Loucy (cell line): ENCODE results near the gene KPNB1.
A peak's percentile ranks its signal among the peaks of the same experiment; 100 is the strongest.

ENCODE experiments used
- H2AFZ ChIP-seq: fragments of 200-600 bp; sonication (generic); 2 replicates; pipeline ENCODE4 v1.6.0; 2016; ENCODE audit warnings: antibody characterized with exemption, mild to moderate bottlenecking, low read length, moderate library complexity
- H3F3A ChIP-seq: fragments of 200-600 bp; 2 replicates; pipeline ENCODE4 v1.6.0; 2016; ENCODE audit warnings: antibody characterized with exemption, low read depth, mild to moderate bottlenecking
- H3K27me3 ChIP-seq: fragments of 200-600 bp; sonication (generic); 2 replicates; pipeline ENCODE4 v1.6.1; 2014; ENCODE audit warnings: low read length, mild to moderate bottlenecking; ENCODE audit not compliant: insufficient read depth, poor library complexity, severe bottlenecking
- H3K36me3 ChIP-seq: fragments of 200-600 bp; sonication (generic); 2 replicates; pipeline ENCODE4 v1.6.1; 2016; ENCODE audit warnings: low read length; ENCODE audit not compliant: insufficient read depth
- H3K4me1 ChIP-seq: fragments of 200-600 bp; sonication (generic); 2 replicates; pipeline ENCODE4 v1.5.1; 2014; ENCODE audit warnings: low read length, mild to moderate bottlenecking; ENCODE audit not compliant: insufficient read depth, poor library complexity, severe bottlenecking
- H3K4me2 ChIP-seq: fragments of 200-600 bp; sonication (generic); 2 replicates; pipeline ENCODE4 v1.6.0; 2014; ENCODE audit warnings: antibody characterized with exemption, low read length, low read depth, mild to moderate bottlenecking; ENCODE audit not compliant: poor library complexity, severe bottlenecking
- H3K4me3 ChIP-seq: fragments of 200-600 bp; sonication (generic); 2 replicates; pipeline ENCODE4 v1.5.1; 2014; ENCODE audit warnings: low read length, mild to moderate bottlenecking, mixed read lengths; ENCODE audit not compliant: poor library complexity, severe bottlenecking
- H3K79me2 ChIP-seq: fragments of 200-600 bp; sonication (generic); 2 replicates; pipeline ENCODE4 v1.6.1; 2014; ENCODE audit warnings: low read length; ENCODE audit not compliant: insufficient read depth
- H3K9ac ChIP-seq: fragments of 200-600 bp; sonication (generic); 2 replicates; pipeline ENCODE4 v1.6.0; 2014; ENCODE audit warnings: mild to moderate bottlenecking, low read depth, low read length, moderate library complexity; ENCODE audit not compliant: poor library complexity, severe bottlenecking
- H3K9me2 ChIP-seq: fragments of 200-600 bp; sonication (generic); replicated peaks from 2 replicates; pipeline ENCODE4 v1.6.1; 2016; ENCODE audit warnings: low read depth, low read length, mixed read lengths
- H3K9me3 ChIP-seq: fragments of 200-600 bp; sonication (generic); 2 replicates; pipeline ENCODE4 v1.6.1; 2014; ENCODE audit warnings: mild to moderate bottlenecking, antibody characterized with exemption, low read length, low read depth; ENCODE audit not compliant: insufficient read depth
- H4K20me1 ChIP-seq: fragments of 200-600 bp; sonication (generic); 2 replicates; pipeline ENCODE4 v1.6.0; 2014; ENCODE audit warnings: antibody characterized with exemption, low read length, mild to moderate bottlenecking; ENCODE audit not compliant: insufficient read depth, poor library complexity, severe bottlenecking
- EZH2phosphoT487 ChIP-seq: fragments of 200-600 bp; IDR thresholded peaks from 2 replicates; pipeline ENCODE4 v1.6.1; 2018; ENCODE audit warnings: antibody characterized with exemption, mild to moderate bottlenecking, moderate library complexity, borderline replicate concordance
- TF ChIP-seq, protein P1 (sequence below): fragments of 200-600 bp; sonication (generic); conservative IDR thresholded peaks from 2 replicates; pipeline ENCODE4 v1.5.1; 2014; ENCODE audit warnings: mild to moderate bottlenecking, antibody characterized with exemption, low read length

The KPNB1 gene

DNA sequence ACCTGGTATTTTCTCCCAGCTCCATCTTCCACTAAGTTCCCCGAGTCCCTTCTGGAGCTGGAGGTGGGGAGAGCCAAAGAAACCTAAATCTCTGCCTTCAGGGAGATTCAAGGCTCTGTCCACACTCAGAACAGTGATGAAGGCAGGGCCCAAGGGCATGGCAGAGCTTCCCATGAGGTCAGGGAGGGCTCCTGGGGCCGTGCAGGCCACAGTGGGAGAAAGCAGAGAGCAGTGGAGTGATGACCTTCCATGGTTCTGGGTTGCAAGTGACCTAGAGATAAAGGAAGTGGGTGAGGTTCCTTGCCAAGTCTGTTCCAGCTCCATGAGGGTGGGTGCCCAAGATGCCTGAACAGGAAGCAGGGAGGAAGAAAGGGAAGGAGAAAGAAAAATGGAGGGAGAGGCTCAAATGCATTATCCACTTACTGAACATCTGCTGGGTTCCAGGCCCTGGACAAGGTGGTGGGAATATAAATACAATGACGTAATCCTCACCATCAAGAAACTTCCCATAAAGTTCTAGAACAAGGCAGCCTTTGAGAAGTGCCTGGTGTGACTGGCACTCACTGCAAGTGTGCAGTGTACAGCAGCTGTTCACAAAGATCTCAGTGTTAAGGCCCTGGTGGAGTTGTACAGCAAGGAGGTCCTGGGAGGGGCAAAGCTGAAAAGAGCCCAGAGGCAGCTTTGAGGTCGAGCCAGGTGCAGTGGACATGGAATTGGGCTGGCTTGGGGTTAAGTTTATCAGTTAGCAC lies 57.5 kb downstream of the KPNB1 start:
- Histone ChIP-seq H2AFZ (no peak overlapping the region), H3K9me2 (no peaks in the 10 kb centered on the region), H3K79me2 (no peaks in the 10 kb centered on the region), H3K9me3 (no peaks in the 10 kb centered on the region), H3K4me2 (peak overlapping the region; percentile 62), H3F3A (no peaks in the 10 kb centered on the region), H3K9ac (peak overlapping the region; percentile 23), H3K27me3 (no peaks in the 10 kb centered on the region), H4K20me1 (no peaks in the 10 kb centered on the region), H3K4me1 (peaks cover 53% of the 10 kb centered on the region), H3K4me3 (no peak overlapping the region), H3K36me3 (no peaks in the 10 kb centered on the region; the same call in 1 of the 2 replicates)
- no peak for TF ChIP-seq EZH2phosphoT487
- TF ChIP-seq, protein P1, sequence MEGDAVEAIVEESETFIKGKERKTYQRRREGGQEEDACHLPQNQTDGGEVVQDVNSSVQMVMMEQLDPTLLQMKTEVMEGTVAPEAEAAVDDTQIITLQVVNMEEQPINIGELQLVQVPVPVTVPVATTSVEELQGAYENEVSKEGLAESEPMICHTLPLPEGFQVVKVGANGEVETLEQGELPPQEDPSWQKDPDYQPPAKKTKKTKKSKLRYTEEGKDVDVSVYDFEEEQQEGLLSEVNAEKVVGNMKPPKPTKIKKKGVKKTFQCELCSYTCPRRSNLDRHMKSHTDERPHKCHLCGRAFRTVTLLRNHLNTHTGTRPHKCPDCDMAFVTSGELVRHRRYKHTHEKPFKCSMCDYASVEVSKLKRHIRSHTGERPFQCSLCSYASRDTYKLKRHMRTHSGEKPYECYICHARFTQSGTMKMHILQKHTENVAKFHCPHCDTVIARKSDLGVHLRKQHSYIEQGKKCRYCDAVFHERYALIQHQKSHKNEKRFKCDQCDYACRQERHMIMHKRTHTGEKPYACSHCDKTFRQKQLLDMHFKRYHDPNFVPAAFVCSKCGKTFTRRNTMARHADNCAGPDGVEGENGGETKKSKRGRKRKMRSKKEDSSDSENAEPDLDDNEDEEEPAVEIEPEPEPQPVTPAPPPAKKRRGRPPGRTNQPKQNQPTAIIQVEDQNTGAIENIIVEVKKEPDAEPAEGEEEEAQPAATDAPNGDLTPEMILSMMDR, result no peak

DNA sequence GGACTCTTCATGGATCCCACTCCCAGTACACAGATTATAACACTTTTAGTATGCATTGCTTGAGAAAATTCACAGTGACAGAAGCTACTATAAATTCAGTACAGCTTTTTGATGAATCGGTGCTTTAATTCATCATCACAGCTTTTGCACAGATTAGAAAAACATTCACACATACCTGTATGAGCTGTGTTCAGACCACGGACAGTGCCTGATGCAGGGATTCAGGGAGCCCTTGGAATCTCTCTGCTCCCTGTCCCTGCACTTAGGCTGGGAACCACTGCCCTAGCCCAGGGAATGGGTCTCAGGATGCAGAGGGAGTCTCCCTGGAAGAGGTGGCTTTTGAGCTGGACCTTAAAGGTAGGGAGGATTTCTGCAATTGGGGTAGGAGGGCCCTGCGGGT lies 58.2 kb downstream of the KPNB1 start:
- no peaks in the 10 kb centered on the region for H3K27me3 ChIP-seq
- peaks cover 48% of the 10 kb centered on the region for H3K4me1 ChIP-seq
- TF ChIP-seq, protein P1, result no peak
- no peak for TF ChIP-seq EZH2phosphoT487
- no peaks in the 10 kb centered on the region for H3F3A ChIP-seq
- H3K9me2 ChIP-seq, result no peaks in the 10 kb centered on the region
- no peaks in the 10 kb centered on the region; the same call in 1 of the 2 replicates for H3K36me3 ChIP-seq
- H2AFZ ChIP-seq, result no peak overlapping the region
- no peaks in the 10 kb centered on the region for H4K20me1 ChIP-seq
- H3K79me2 ChIP-seq, result no peaks in the 10 kb centered on the region
- H3K9me3 ChIP-seq, result no peaks in the 10 kb centered on the region
- H3K4me3 ChIP-seq, result no peak overlapping the region
- no peak overlapping the region for H3K9ac ChIP-seq
- no peak overlapping the region for H3K4me2 ChIP-seq

DNA sequence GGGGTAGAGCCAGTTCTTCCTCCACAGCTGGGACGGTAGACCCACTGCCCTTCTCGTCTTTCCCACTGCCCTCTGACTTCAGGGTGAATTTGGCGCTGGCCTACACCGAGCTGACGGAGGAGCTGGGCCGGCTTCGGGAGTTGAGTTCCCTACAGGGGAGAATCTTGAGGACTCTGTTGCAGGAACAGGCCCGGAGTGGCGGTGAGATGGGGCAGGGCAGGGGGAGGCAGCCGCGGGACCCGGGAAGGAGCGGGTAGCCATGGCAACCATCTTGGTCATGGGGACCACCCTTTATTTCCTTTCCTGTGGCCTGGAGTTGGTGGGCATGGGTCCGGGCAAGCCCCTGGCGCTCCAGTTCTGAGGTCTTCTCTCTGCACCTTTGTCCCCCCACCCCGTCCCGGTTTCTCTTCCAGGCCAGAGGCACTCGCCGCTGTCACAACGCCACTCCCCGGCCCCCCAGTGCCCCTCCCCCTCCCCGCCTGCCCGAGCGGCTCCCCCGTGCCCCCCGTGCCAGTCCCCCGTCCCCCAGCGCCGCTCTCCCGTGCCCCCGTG lies 58.7 kb downstream of the KPNB1 start:
- Histone ChIP-seq H3K4me2 (no peak overlapping the region), H3K9me3 (no peaks in the 10 kb centered on the region), H3K79me2 (no peaks in the 10 kb centered on the region), H2AFZ (no peak overlapping the region), H3K36me3 (no peaks in the 10 kb centered on the region; the same call in 1 of the 2 replicates), H3K9ac (no peak overlapping the region), H3K4me1 (peaks cover 43% of the 10 kb centered on the region), H3K27me3 (no peaks in the 10 kb centered on the region), H3K4me3 (no peak overlapping the region), H3F3A (no peaks in the 10 kb centered on the region), H4K20me1 (no peaks in the 10 kb centered on the region), H3K9me2 (no peaks in the 10 kb centered on the region)
- TF ChIP-seq, protein P1, result no peak
- no peak for TF ChIP-seq EZH2phosphoT487
